HCT116 (cell line): ENCODE data around the gene TMEM131. TPM values are rescaled to one million over a fixed set of nuclear protein-coding genes. Genes with fewer than 3 reads are reported as not detected.

ENCODE experiments used
- ATAC-seq: fragments of 200-7000 bp; cut with Tn5 transposase; 2 replicates; pipeline ENCODE4 v1.9.1; 2020; ENCODE audit warnings: mild to moderate bottlenecking, moderate library complexity
- BruUV-seq: library from RNA; stranded (reverse); fragments of 400-500 nt; replicated peaks from 2 replicates; lab custom pipeline; 2021; lab: Mats Ljungman, UMichigan
- CTCF ChIA-PET: fragments of 300-600 bp; sonication (Branson Sonifier 250); formaldehyde crosslinking; loops from one replicate; lab custom pipeline; 2021; ENCODE audit warnings: antibody characterized with exemption; lab: Charles Lee
- POLR2A ChIA-PET: fragments of 300-600, 350-600 bp; sonication (Branson Sonifier 250); formaldehyde crosslinking; loops from one replicate; lab custom pipeline; 2021; ENCODE audit warnings: antibody characterized with exemption; lab: Charles Lee
- RAD21 ChIA-PET, 2 experiments: fragments of 300-600 bp; sonication (Branson Sonifier 250); formaldehyde crosslinking; loops; one replicate each; lab custom pipeline; 2023; ENCODE audit warnings: low total read pairs in 2 of 2; ENCODE audit not compliant: uncharacterized antibody in 2 of 2, unreplicated experiment in 2 of 2, low non-redundant PET in 1 of 2; lab: Charles Lee
- DNase-seq: peaks from one replicate; pipeline ENCODE4 v3.0.0-alpha.2; 2010; ENCODE audit warnings: low read depth, low spot score
- H2AFZ ChIP-seq: fragments of 200-600 bp; shearing (Covaris generic), sonication (generic); 2 replicates; pipeline ENCODE4 v1.6.1; 2017; ENCODE audit warnings: low read depth, mixed run types, mixed read lengths, antibody characterized with exemption, low read length; ENCODE audit not compliant: poor library complexity, severe bottlenecking
- H3K27ac ChIP-seq: 2 replicates; pipeline ENCODE4 v1.5.1; 2012; ENCODE audit warnings: low read depth, low read length
- H3K27me3 ChIP-seq: fragments of 200-600 bp; sonication (generic); 2 replicates; pipeline ENCODE4 v1.6.1; 2016; ENCODE audit warnings: mixed run types, low read length, mixed read lengths; ENCODE audit not compliant: insufficient read depth
- H3K36me3 ChIP-seq, 2 experiments: fragments of 200-500 bp in 1 of 2; fragments of 200-600 bp in 1 of 2; sonication (Bioruptor generic) in 1 of 2; sonication (generic) in 1 of 2; 2 replicates each; pipeline versions ENCODE4 v1.5.1 to v1.6.1; 2014 to 2016; ENCODE audit warnings: low read length in 2 of 2, inconsistent platforms in 1 of 2, mixed read lengths in 1 of 2, mixed run types in 1 of 2; ENCODE audit not compliant: insufficient read depth in 2 of 2, control insufficient read depth in 1 of 2
- H3K4me1 ChIP-seq, 2 experiments: fragments of 200-600 bp in 1 of 2; sonication (generic) in 1 of 2; 2 replicates each; pipeline versions ENCODE4 v1.5.1 to v1.6.1; 2012 to 2017; ENCODE audit warnings: low read length in 2 of 2, inconsistent platforms in 1 of 2, mild to moderate bottlenecking in 1 of 2, mixed read lengths in 1 of 2, mixed run types in 1 of 2, moderate library complexity in 1 of 2; ENCODE audit not compliant: insufficient read depth in 2 of 2, control insufficient read depth in 1 of 2
- H3K4me2 ChIP-seq: fragments of 200-600 bp; sonication (generic); 2 replicates; pipeline ENCODE4 v1.6.1; 2017; ENCODE audit warnings: mixed run types, low read length, mixed read lengths
- H3K4me3 ChIP-seq, 2 experiments: fragments of 200-600 bp in 1 of 2; sonication (generic) in 1 of 2; replicated peaks in 1 of 2; 2 replicates each; pipeline ENCODE4 v1.5.1; 2011 to 2016; ENCODE audit warnings: low read length in 2 of 2, control low read depth in 1 of 2, low read depth in 1 of 2, mild to moderate bottlenecking in 1 of 2, mixed read lengths in 1 of 2, mixed run types in 1 of 2
- H3K79me2 ChIP-seq: fragments of 200-600 bp; sonication (generic); 2 replicates; pipeline ENCODE4 v1.6.1; 2017; ENCODE audit warnings: mild to moderate bottlenecking, mixed run types, low read length, moderate library complexity, mixed read lengths; ENCODE audit not compliant: insufficient read depth
- H3K9ac ChIP-seq: fragments of 200-600 bp; sonication (generic); 2 replicates; pipeline ENCODE4 v1.6.1; 2016; ENCODE audit warnings: low read length, mixed read lengths
- H3K9me2 ChIP-seq: fragments of 200-600 bp; sonication (generic), shearing (Covaris generic); 2 replicates; pipeline ENCODE4 v1.6.1; 2017; ENCODE audit warnings: mixed run types, mild to moderate bottlenecking, moderate library complexity; ENCODE audit not compliant: insufficient read depth
- H3K9me3 ChIP-seq, 2 experiments: fragments of 200-500 bp in 1 of 2; fragments of 200-600 bp in 1 of 2; sonication (Bioruptor generic) in 1 of 2; sonication (generic) in 1 of 2; 2 replicates each; pipeline ENCODE4 v1.6.1; 2014 to 2017; ENCODE audit warnings: low read length in 2 of 2, mixed read lengths in 2 of 2, inconsistent platforms in 1 of 2, low read depth in 1 of 2, mild to moderate bottlenecking in 1 of 2, mixed run types in 1 of 2, moderate library complexity in 1 of 2; ENCODE audit not compliant: control insufficient read depth in 1 of 2, insufficient read depth in 1 of 2
- H4K20me1 ChIP-seq: fragments of 200-600 bp; sonication (generic), shearing (Covaris generic); 2 replicates; pipeline ENCODE4 v1.6.1; 2017; ENCODE audit warnings: mixed run types, mild to moderate bottlenecking, moderate library complexity; ENCODE audit not compliant: insufficient read depth
- CTCF ChIP-seq, 3 experiments: fragments of 200-600 bp in 1 of 3; sonication (generic) in 1 of 3; IDR thresholded peaks in 2 of 3; conservative IDR thresholded peaks in 1 of 3; 2 replicates each; pipeline ENCODE4 v1.5.1; 2012 to 2017; ENCODE audit warnings: low read depth in 2 of 3, low read length in 2 of 3, antibody characterized with exemption in 1 of 3, borderline replicate concordance in 1 of 3, control low read depth in 1 of 3, mild to moderate bottlenecking in 1 of 3, mixed read lengths in 1 of 3, mixed run types in 1 of 3, moderate library complexity in 1 of 3; ENCODE audit not compliant: insufficient read depth in 1 of 3
- EZH2 ChIP-seq: fragments of 200-600 bp; sonication (generic); IDR thresholded peaks from 2 replicates; pipeline ENCODE4 v1.6.1; 2017; ENCODE audit warnings: antibody characterized with exemption, mixed run types
- JUND ChIP-seq: IDR thresholded peaks from 2 replicates; pipeline ENCODE4 v1.6.1; 2012
- POLR2A ChIP-seq: IDR thresholded peaks from 2 replicates; pipeline ENCODE4 v1.7.0; 2011; ENCODE audit warnings: borderline replicate concordance; ENCODE audit not compliant: insufficient read depth, insufficient read length; ENCODE audit errors: extremely low read depth
- RAD21 ChIP-seq: IDR thresholded peaks from 2 replicates; pipeline ENCODE4 v1.6.1; 2012; ENCODE audit warnings: low read depth, mild to moderate bottlenecking
- SRF ChIP-seq: IDR thresholded peaks from 2 replicates; pipeline ENCODE4 v1.6.1; 2012; ENCODE audit warnings: low read depth
- YY1 ChIP-seq: IDR thresholded peaks from 2 replicates; pipeline ENCODE4 v1.6.1; 2011; ENCODE audit warnings: low read length, low read depth, moderate library complexity, mild to moderate bottlenecking; ENCODE audit not compliant: insufficient replicate concordance; ENCODE audit errors: extremely low read depth
- intact Hi-C: fragments of 100-400 bp; cut with micrococcal nuclease; formaldehyde crosslinking; loops from 2 replicates; pipeline ENCODE4 v1.10.0; 2022
- total RNA-seq: library from RNA; stranded (reverse); gene quantifications from one replicate; pipeline ENCODE4 v1.2.1, GENCODE V29; 2021; ENCODE audit not compliant: unreplicated experiment
- TF ChIP-seq, protein P1 (sequence below): IDR thresholded peaks from 2 replicates; pipeline ENCODE4 v1.6.1; 2012; ENCODE audit warnings: low read depth

The TMEM131 gene
- total RNA-seq, 1 experiment from 2014 or later: 51.5 TPM

- H2AFZ ChIP-seq: no peak overlapping the region
- H3K36me3 ChIP-seq: peaks cover 0 to 13% of the 10 kb centered on the region in 2 experiments; a peak in 3 of 4 replicates
- ChIA-PET CTCF (no interaction called here), POLR2A (no interaction called here), RAD21 (no interaction called here)
- no TSS peak for BruUV-seq
- intact Hi-C loops: no loop called here
- H3K9me2 ChIP-seq: no peaks in the 10 kb centered on the region
- no peak for ATAC-seq
- no peaks in the 10 kb centered on the region for H3K27me3 ChIP-seq
- peaks cover 1 to 5% of the 10 kb centered on the region in 2 experiments; a peak in 1 of 4 replicates for H3K9me3 ChIP-seq
- no peaks in the 10 kb centered on the region for H3K79me2 ChIP-seq
- H3K9ac ChIP-seq: no peak overlapping the region
- H3K4me1 ChIP-seq: no peaks in the 10 kb centered on the region
- no peak overlapping the region for H3K27ac ChIP-seq
- TF ChIP-seq YY1 (no peak), POLR2A (no peak), CTCF (IDR thresholded peaks at IDR 0.05 in 2 of 3, conservative IDR thresholded peaks at IDR 0.05 in 1 of 3; ENCODE audit: borderline replicate concordance in 1 of 3, insufficient read depth in 1 of 3, low read depth in 2 of 3, low read length in 2 of 3) (no peak), RAD21 (no peak), JUND (no peak), SRF (no peak), EZH2 (no peak)
- TF ChIP-seq, protein P1, sequence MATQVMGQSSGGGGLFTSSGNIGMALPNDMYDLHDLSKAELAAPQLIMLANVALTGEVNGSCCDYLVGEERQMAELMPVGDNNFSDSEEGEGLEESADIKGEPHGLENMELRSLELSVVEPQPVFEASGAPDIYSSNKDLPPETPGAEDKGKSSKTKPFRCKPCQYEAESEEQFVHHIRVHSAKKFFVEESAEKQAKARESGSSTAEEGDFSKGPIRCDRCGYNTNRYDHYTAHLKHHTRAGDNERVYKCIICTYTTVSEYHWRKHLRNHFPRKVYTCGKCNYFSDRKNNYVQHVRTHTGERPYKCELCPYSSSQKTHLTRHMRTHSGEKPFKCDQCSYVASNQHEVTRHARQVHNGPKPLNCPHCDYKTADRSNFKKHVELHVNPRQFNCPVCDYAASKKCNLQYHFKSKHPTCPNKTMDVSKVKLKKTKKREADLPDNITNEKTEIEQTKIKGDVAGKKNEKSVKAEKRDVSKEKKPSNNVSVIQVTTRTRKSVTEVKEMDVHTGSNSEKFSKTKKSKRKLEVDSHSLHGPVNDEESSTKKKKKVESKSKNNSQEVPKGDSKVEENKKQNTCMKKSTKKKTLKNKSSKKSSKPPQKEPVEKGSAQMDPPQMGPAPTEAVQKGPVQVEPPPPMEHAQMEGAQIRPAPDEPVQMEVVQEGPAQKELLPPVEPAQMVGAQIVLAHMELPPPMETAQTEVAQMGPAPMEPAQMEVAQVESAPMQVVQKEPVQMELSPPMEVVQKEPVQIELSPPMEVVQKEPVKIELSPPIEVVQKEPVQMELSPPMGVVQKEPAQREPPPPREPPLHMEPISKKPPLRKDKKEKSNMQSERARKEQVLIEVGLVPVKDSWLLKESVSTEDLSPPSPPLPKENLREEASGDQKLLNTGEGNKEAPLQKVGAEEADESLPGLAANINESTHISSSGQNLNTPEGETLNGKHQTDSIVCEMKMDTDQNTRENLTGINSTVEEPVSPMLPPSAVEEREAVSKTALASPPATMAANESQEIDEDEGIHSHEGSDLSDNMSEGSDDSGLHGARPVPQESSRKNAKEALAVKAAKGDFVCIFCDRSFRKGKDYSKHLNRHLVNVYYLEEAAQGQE: no peak
- no peak overlapping the region for H3K4me2 ChIP-seq
- no peaks in the 10 kb centered on the region for H4K20me1 ChIP-seq
- DNase-seq: no peak
- H3K4me3 ChIP-seq: no peak overlapping the region
Observed at GRCh38 chr2:97891611-97892010, 104.1 kb downstream of the TMEM131 start.
